ENCODE data around the gene ETNPPL. TPM values are rescaled to one million over a fixed set of nuclear protein-coding genes. Genes with fewer than 3 reads are reported as not detected.

Gene ETNPPL
- total RNA-seq, 2 experiments from 2014 or later: not detected

- Mint-ChIP-seq H3K27ac (no peak overlapping the region), H3K9me3 (ENCODE audit: low read depth) (no peaks in the 10 kb centered on the region), H3K4me3 (no peak overlapping the region), H3K36me3 (ENCODE audit: low read depth) (no peaks in the 10 kb centered on the region), H3K27me3 (peaks cover 2% of the 10 kb centered on the region), H3K4me1 (no peaks in the 10 kb centered on the region)
- ChIA-PET POLR2A (no interaction called here), CTCF (interaction anchor here (0.5 kb wide), 1 partner anchor 1909 kb away, joined by 3 read pairs; no protein-coding TSS in a partner anchor)
- intact Hi-C loops (cut with DNase I, micrococcal nuclease): no loop called here
- ATAC-seq (no peak), DNase-seq (no peak)
These were observed 23.5 kb upstream of the ETNPPL start for GRCh38 chr4:108786351-108786750.

DNA sequence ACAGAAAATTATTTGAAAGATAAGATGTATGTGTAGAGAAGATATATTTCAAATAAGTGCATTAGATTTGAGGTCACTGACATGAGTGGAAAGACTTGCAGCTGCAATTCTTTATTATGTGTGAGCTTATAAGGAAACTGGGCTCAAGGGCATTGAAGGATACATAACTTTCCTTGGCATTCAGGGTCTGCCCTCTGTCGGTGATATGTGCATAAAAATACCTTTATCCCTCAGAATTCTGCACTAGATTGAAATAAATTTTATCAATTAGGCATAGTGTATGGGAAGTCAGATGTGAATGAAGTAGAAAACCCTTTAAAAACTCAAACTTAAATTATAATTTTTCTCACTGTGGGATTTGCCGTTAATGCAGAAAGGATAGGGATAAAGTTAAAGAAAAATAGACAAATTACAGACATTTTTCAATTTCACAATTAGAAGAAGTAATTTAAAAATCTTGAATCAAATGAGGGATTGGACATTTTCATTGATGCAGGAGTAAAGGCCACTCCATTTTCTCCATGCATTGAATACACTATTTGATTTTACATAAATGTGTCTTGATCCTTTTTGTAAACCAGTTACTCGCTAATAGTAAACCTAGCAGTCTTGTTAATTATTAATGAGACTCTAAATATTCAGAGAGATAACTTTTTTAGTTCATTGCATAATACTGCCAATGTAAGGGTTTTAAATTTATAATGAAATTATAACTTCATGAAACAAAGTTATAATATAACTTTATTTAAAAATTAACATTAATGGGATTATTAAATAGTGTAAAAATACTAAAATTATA is 21.0 kb upstream of the ETNPPL start:
- no peaks in the 10 kb centered on the region for H3K4me1 Mint-ChIP-seq
- H3K36me3 Mint-ChIP-seq (ENCODE audit: low read depth): no peaks in the 10 kb centered on the region
- intact Hi-C loops (cut with DNase I, micrococcal nuclease): no loop called here
- ChIA-PET CTCF (interaction anchor here (0.5 to 1.3 kb wide), 2 partner anchors 11 to 221 kb away, joined by 3 read pairs; no protein-coding TSS in a partner anchor), POLR2A (no interaction called here)
- H3K27ac Mint-ChIP-seq: no peak overlapping the region
- no peak for ATAC-seq
- no peak for DNase-seq
- H3K27me3 Mint-ChIP-seq: peaks cover 4% of the 10 kb centered on the region
- H3K9me3 Mint-ChIP-seq (ENCODE audit: low read depth): no peaks in the 10 kb centered on the region
- H3K4me3 Mint-ChIP-seq: no peak overlapping the region

- intact Hi-C loops (cut with DNase I, micrococcal nuclease): no loop called here
- H3K27ac Mint-ChIP-seq: no peak overlapping the region
- H3K4me1 Mint-ChIP-seq: no peaks in the 10 kb centered on the region
- no peak overlapping the region for H3K4me3 Mint-ChIP-seq
- no peaks in the 10 kb centered on the region for H3K36me3 Mint-ChIP-seq (ENCODE audit: low read depth)
- DNase-seq: no peak
- H3K9me3 Mint-ChIP-seq (ENCODE audit: low read depth): no peaks in the 10 kb centered on the region
- ATAC-seq: no peak
- ChIA-PET POLR2A (no interaction called here), CTCF (interaction anchor here (0.6 to 0.7 kb wide), 3 partner anchors 14 to 1082 kb away, joined by 3 to 4 read pairs (median 3); no protein-coding TSS in a partner anchor)
- peaks cover 7% of the 10 kb centered on the region for H3K27me3 Mint-ChIP-seq
These were observed 17.1 kb upstream of the ETNPPL start for GRCh38 chr4:108779958-108780357.

GRCh38 chr4:108777388-108777787 is 14.5 kb upstream of the ETNPPL start:
- Mint-ChIP-seq H3K36me3 (ENCODE audit: low read depth) (no peaks in the 10 kb centered on the region), H3K27ac (no peak overlapping the region), H3K27me3 (peaks cover 7% of the 10 kb centered on the region), H3K4me1 (no peaks in the 10 kb centered on the region), H3K4me3 (no peak overlapping the region), H3K9me3 (ENCODE audit: low read depth) (no peaks in the 10 kb centered on the region)
- ATAC-seq: no peak
- ChIA-PET CTCF (interaction anchor here (0.8 kb wide), 1 partner anchor 1005 kb away, joined by 3 read pairs; no protein-coding TSS in a partner anchor), POLR2A (no interaction called here)
- intact Hi-C loops (cut with DNase I, micrococcal nuclease): no loop called here
- DNase-seq: no peak

DNA sequence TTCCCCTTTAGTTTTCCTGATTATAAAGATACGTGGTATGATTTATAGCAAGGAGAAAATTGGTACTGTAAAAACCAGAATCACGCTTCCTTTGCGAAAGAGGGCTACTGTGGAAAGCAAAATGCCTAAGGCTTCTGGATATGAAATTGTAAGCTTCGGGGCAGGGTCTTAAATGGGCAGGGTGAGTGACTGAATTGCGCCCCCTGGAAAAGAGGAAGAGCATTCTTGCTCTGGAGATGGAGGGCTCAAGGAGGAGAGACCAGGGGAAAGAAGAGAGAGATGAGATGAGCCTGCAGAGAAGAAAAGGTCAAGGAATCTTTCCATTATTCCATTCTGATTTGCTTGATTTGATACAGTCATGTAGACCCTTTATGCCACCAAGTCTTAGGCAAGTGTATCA is 13.1 kb upstream of the ETNPPL start:
- Mint-ChIP-seq H3K4me1 (no peaks in the 10 kb centered on the region), H3K36me3 (ENCODE audit: low read depth) (no peaks in the 10 kb centered on the region), H3K9me3 (ENCODE audit: low read depth) (no peaks in the 10 kb centered on the region), H3K27me3 (peaks cover 5% of the 10 kb centered on the region), H3K27ac (no peak overlapping the region), H3K4me3 (no peak overlapping the region)
- ChIA-PET CTCF (no interaction called here), POLR2A (no interaction called here)
- intact Hi-C loops (cut with DNase I, micrococcal nuclease): no loop called here
- ATAC-seq: no peak
- DNase-seq: no peak

- Mint-ChIP-seq H3K9me3 (ENCODE audit: low read depth) (no peaks in the 10 kb centered on the region), H3K4me3 (no peak overlapping the region), H3K27ac (no peak overlapping the region), H3K27me3 (peaks cover 5% of the 10 kb centered on the region), H3K4me1 (no peaks in the 10 kb centered on the region), H3K36me3 (ENCODE audit: low read depth) (no peaks in the 10 kb centered on the region)
- ChIA-PET POLR2A (no interaction called here), CTCF (no interaction called here)
- no peak for ATAC-seq
- DNase-seq: no peak
- intact Hi-C loops (cut with DNase I, micrococcal nuclease): no loop called here
These were observed 12.1 kb upstream of the ETNPPL start for GRCh38 chr4:108774809-108775530.

DNA sequence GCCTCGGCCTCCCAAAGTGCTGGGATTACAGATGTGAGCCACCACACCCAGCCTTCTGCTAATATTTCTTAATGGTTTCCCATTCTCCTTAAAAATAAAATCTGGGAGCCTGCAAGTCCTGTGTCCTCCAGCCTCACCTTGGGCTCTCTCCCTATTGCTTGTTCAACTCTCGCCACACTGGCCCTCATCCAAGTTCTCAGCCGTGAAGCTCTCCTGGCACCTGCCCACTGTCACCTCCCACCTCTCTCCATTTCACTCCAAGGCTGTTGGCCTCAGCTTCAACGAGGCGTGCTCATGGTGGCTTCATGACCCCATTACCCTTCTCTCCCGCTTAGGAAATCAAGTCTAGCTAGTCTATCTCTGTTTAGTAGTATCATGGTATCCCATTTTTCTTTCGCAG is 9.5 kb upstream of the ETNPPL start:
- Mint-ChIP-seq H3K4me1 (no peaks in the 10 kb centered on the region), H3K36me3 (ENCODE audit: low read depth) (no peaks in the 10 kb centered on the region), H3K27me3 (peaks cover 2% of the 10 kb centered on the region), H3K9me3 (ENCODE audit: low read depth) (no peaks in the 10 kb centered on the region), H3K4me3 (no peak overlapping the region), H3K27ac (no peak overlapping the region)
- DNase-seq (no peak), ATAC-seq (no peak)
- intact Hi-C loops (cut with DNase I, micrococcal nuclease): no loop called here
- ChIA-PET CTCF (interaction anchor here (0.5 to 1.1 kb wide), 5 partner anchors 10 to 232 kb away, joined by 3 to 4 read pairs (median 3); no protein-coding TSS in a partner anchor), POLR2A (no interaction called here)

DNA sequence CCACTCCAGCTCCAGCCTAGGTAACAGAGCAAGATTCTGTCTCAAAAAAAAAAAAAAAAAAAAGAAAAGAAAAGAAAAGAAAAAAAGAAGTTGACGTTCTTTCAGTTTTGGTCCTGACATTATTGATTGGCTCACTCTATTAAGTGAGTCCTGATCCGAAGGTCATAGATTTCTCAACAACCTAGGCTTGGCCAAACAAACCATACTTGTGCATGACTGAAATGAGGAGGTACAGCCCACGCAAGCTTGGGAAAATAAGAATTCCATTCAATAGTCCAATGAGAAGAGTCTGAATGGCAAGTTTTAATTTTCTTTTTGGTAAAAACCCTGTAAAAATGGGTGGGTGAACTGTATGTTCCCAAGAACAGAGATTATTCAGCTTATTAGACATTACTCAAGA is 3.2 kb upstream of the ETNPPL start:
- H3K4me1 Mint-ChIP-seq: peaks cover 11% of the 10 kb centered on the region
- no peaks in the 10 kb centered on the region for H3K9me3 Mint-ChIP-seq (ENCODE audit: low read depth)
- intact Hi-C loops (cut with DNase I, micrococcal nuclease): no loop called here
- H3K4me3 Mint-ChIP-seq: no peak overlapping the region
- ChIA-PET CTCF (no interaction called here), POLR2A (no interaction called here)
- peaks cover 25% of the 10 kb centered on the region for H3K27me3 Mint-ChIP-seq
- no peaks in the 10 kb centered on the region for H3K36me3 Mint-ChIP-seq (ENCODE audit: low read depth)
- DNase-seq (no peak), ATAC-seq (no peak)
- H3K27ac Mint-ChIP-seq: no peak overlapping the region

GRCh38 chr4:108763986-108764385 is 1.1 kb upstream of the ETNPPL start:
- CTCF ChIA-PET: no interaction called here
- H3K27me3 Mint-ChIP-seq: peaks cover 31% of the 10 kb centered on the region

GRCh38 chr4:108763226-108763593 is 357 bp upstream of the ETNPPL start:
- ChIA-PET CTCF (no interaction called here), POLR2A (no interaction called here)
- intact Hi-C loops (cut with DNase I, micrococcal nuclease): no loop called here
- DNase-seq (no peak), ATAC-seq (no peak)
- Mint-ChIP-seq H3K4me1 (peaks cover 11% of the 10 kb centered on the region), H3K27ac (peak overlapping the region; percentile 40), H3K4me3 (peak overlapping the region; percentile 68), H3K36me3 (ENCODE audit: low read depth) (no peaks in the 10 kb centered on the region), H3K9me3 (ENCODE audit: low read depth) (no peaks in the 10 kb centered on the region), H3K27me3 (peaks cover 31% of the 10 kb centered on the region)

More at GRCh38 chr4:108763986-108764385, 1.1 kb upstream of the ETNPPL start:
- Mint-ChIP-seq H3K36me3 (ENCODE audit: low read depth) (no peaks in the 10 kb centered on the region), H3K4me3 (no peak overlapping the region), H3K4me1 (peaks cover 11% of the 10 kb centered on the region), H3K27ac (no peak overlapping the region), H3K9me3 (ENCODE audit: low read depth) (no peaks in the 10 kb centered on the region)
- intact Hi-C loops (cut with DNase I, micrococcal nuclease): no loop called here
- ATAC-seq: no peak
- POLR2A ChIA-PET: interaction anchor here (0.6 kb wide), 1 partner anchor 1100 kb away, joined by 3 read pairs; no protein-coding TSS in a partner anchor
- no peak for DNase-seq

- ATAC-seq (no peak), DNase-seq (no peak)
- intact Hi-C loops (cut with DNase I, micrococcal nuclease): no loop called here
- CTCF ChIA-PET: no interaction called here
- H3K27me3 Mint-ChIP-seq: peaks cover 25% of the 10 kb centered on the region
- no peaks in the 10 kb centered on the region for H3K9me3 Mint-ChIP-seq (ENCODE audit: low read depth)
- H3K4me3 Mint-ChIP-seq: no peak overlapping the region
- H3K27ac Mint-ChIP-seq: no peak overlapping the region
- POLR2A ChIA-PET: no interaction called here
- H3K4me1 Mint-ChIP-seq: peaks cover 10% of the 10 kb centered on the region
- no peaks in the 10 kb centered on the region for H3K36me3 Mint-ChIP-seq (ENCODE audit: low read depth)
These were observed 4.4 kb downstream of the ETNPPL start for GRCh38 chr4:108758498-108758897.

GRCh38 chr4:108754327-108754726 is 8.5 kb downstream of the ETNPPL start:
- Mint-ChIP-seq H3K4me3 (no peak overlapping the region), H3K36me3 (ENCODE audit: low read depth) (no peaks in the 10 kb centered on the region), H3K4me1 (no peaks in the 10 kb centered on the region), H3K9me3 (ENCODE audit: low read depth) (no peaks in the 10 kb centered on the region), H3K27ac (no peak overlapping the region), H3K27me3 (peaks cover 6% of the 10 kb centered on the region)
- DNase-seq (no peak), ATAC-seq (no peak)
- CTCF ChIA-PET: no interaction called here
- intact Hi-C loops (cut with DNase I, micrococcal nuclease): no loop called here
- POLR2A ChIA-PET: no interaction called here

Measured in activated CD4-positive, alpha-beta T cell treated with anti-CD3 and anti-CD28 coated beads for 36 hours (primary cell).